Stimulated activated CD8-positive, alpha-beta memory T cell treated with anti-CD3 and anti-CD28 coated beads, Interleukin-15, amount 100 ng/mL, for 4 hours (primary cell): Measurements from ENCODE around the gene PROC.

Source experiments
- DNase-seq, 2 donors: peaks; one replicate each; pipeline ENCODE4 v3.0.0-alpha.2; 2020; ENCODE audit warnings: low read depth in 2 of 2

Gene PROC

GRCh38 chr2:127456960-127457359 is 38.7 kb downstream of the PROC start:
- DNase-seq = no peak

DNA sequence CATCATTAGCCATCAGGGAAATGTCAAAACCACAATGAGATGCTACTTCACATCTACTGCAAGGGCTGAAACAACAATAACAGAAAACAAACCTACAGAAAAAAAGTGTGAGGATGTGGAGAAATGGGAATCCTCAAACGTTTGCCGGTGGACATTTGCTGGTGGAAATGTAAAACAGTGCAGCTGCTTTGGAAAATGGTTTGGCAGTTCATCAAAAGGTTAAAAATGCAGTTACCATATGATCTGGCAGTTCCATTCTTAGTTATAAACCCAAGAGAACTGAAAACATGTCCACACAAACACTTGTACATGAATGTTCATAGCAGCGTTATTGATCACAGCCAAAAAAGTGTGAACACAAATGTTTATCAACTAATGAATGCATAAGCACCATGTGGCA is 44.2 kb downstream of the PROC start:
- DNase-seq = no peak

GRCh38 chr2:127463155-127463991 is 45.1 kb downstream of the PROC start:
- DNase-seq = no peak

DNA sequence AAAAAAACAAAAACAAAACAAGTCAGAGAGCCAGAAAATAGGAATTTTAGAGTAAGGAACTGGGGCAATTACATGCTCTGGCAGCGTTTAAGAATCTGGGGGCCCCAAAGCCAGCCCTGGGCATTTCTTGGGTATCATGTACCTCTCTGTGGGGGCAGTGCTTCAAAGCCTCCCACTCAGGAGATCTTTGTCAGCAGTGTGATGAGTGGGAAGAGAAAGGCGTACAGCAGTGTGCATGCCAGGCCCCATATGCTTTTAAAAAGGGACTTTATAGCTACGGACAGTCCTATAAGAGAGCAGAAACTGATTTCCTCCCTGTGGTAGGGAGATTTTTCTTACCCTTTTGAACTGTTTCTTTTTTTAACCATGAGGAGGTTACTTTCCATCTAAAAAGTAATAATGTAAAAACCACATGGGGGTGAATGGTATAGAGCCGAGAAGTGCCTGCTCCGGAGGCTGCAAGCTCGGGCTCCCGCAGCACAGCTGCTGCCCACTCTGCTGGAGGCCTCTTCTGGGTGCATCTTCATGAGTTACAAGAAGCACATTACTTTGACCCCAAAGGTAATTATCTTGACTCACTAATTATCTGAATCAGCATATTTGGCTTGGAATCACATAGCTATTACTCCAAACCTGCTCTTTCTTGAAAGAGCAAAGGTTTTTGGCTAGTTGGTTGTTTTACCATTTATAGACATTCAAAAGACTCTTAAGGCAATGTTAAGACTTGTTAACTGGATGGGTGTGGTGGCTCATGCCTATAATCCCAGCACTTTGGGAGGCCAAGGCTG is 46.4 kb downstream of the PROC start:
- DNase-seq = peak in 1 of 2 donors; percentile 9

DNA sequence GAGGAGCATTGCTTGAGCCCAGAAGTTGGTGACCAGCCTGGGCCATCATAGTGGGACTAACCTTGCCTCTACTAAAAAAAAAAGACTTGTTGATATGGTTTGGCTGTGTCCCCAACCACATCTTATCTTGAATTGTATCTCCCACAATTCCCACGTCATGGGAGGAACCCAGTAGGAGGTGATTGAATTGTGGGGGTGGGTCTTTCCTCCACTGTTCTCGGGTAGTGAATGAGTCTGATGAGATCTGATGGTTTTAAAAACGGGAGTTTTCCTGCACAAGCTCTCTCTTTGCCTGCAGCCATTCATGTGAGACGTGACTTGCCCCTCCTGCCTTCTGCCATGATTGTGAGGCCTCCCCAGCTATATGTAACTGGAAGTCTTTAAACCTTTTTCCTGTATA is 47.0 kb downstream of the PROC start:
- no peak for DNase-seq

GRCh38 chr2:127469051-127469450 is 50.8 kb downstream of the PROC start:
- no peak for DNase-seq

- DNase-seq = no peak
These were observed 51.7 kb downstream of the PROC start for GRCh38 chr2:127469974-127470373.

DNA sequence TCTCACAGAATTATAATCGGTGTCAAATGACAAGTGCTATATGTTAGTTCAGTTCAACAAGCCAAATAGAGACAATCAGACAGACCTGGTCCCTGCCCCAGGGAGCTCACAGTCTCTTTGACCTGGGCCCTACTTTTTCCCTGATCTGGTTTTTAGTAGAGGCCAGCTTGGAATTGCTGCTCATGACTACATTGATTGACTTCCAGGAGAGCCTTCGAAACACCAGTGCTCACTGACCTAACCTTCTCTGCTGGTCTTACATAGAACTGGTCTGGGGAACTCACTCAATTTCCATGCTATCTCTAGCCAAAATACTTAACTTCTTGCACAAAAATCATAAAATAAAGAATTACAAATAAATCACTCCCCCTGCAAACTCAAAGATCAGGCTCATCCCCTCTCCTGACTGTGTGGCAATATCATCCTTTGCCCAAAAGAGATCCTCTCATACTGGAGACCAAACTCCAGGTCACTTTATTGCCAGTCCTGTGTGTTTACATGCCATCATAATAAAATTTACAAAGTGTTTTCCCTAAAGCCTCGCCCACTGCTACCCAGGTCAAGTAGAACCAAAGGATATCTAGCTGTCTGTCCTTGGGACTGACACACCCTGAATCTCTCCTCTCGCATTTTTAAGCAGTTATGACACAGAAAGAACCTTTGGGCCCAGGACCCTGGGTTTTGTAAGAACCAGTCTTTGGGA is 53.2 kb downstream of the PROC start:
- DNase-seq = no peak

DNA sequence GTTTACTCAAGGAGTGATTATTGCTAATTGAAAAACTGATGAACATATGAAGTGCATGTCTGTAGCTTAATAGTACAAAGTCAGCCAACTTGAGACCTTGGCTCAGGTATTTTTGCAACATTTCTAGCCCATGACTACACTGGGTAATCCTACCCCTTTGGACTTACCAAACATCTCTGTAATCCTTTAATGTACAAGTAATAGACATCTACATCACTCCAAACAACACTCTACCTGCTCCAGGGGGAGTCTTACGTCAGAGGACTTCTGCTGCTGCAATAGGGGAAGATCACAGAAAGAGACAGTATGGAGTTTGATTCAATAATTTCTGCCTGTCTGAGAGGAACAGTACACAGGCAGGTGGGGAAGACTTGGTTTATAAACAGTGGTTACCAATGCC is 54.0 kb downstream of the PROC start:
- DNase-seq = no peak

- DNase-seq = no peak
These were observed 57.6 kb downstream of the PROC start for GRCh38 chr2:127475788-127476187.
